Measurements from ENCODE around the gene SERPINB3. TPM values are rescaled to one million over a fixed set of nuclear protein-coding genes. Genes with fewer than 3 reads are reported as not detected.

SERPINB3 gene
- total and polyA plus RNA-seq, 4 donors, result 0.43 to 29.0 (median 15.3) TPM; not detected in 1

GRCh38 chr18:63637703-63638102 lies 24.0 kb downstream of the SERPINB3 start:
- Histone ChIP-seq H3K4me3 (no peak overlapping the region), H3K4me1 (ENCODE audit: control insufficient read depth in 5 of 5, insufficient read depth in 5 of 5, low read length in 5 of 5) (no peaks in the 10 kb centered on the region), H3K9me3 (ENCODE audit: control insufficient read depth in 4 of 4, insufficient read depth in 3 of 4, low read length in 3 of 4) (no peaks in the 10 kb centered on the region), H3K27me3 (ENCODE audit: control insufficient read depth in 3 of 3, insufficient read depth in 3 of 3, low read length in 2 of 3) (no peaks in the 10 kb centered on the region), H3K9ac (ENCODE audit: insufficient read depth in 1 of 2, low read length in 2 of 2) (no peak overlapping the region), H3K27ac (ENCODE audit: low read depth in 1 of 2, low read length in 1 of 2) (no peak overlapping the region), H3K36me3 (ENCODE audit: control insufficient read depth in 4 of 4, insufficient read depth in 4 of 4, low read length in 4 of 4) (no peaks in the 10 kb centered on the region)
- no peak for TF ChIP-seq CTCF (IDR thresholded peaks at IDR 0.05; ENCODE audit: control extremely low read depth, extremely low read depth)
- WGBS, 2 donors, result 83 to 86% methylated on average over 6 of the region's 6 CpGs
- no peak for ATAC-seq (ENCODE audit: insufficient read depth, low FRiP score)
- DNase-seq, result no peak

DNA sequence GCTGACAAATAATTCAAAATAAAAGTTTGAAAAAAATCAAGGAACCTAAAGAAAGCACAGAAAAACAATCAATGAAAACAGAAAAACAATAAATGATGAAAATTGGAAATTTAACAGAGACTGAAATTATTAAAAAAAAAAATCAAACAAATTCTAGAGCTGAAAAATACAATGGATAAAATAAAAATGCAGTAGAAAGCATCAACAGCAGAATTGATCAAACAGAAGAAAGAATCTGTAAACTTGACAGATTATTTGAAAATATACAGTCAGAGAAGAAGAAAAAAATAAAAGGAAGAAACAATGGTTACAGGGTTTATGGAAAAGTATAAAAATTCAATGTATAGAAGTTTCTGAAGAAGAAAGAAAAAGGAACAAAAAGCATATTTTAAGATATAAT lies 33.9 kb downstream of the SERPINB3 start:
- Histone ChIP-seq H3K9ac (ENCODE audit: insufficient read depth in 1 of 2, low read length in 2 of 2) (no peak overlapping the region), H3K4me1 (ENCODE audit: control insufficient read depth in 5 of 5, insufficient read depth in 5 of 5, low read length in 5 of 5) (no peaks in the 10 kb centered on the region), H3K4me3 (no peak overlapping the region), H3K27ac (ENCODE audit: low read depth in 1 of 2, low read length in 1 of 2) (no peak overlapping the region), H3K36me3 (ENCODE audit: control insufficient read depth in 4 of 4, insufficient read depth in 4 of 4, low read length in 4 of 4) (no peaks in the 10 kb centered on the region), H3K27me3 (ENCODE audit: control insufficient read depth in 3 of 3, insufficient read depth in 3 of 3, low read length in 2 of 3) (no peaks in the 10 kb centered on the region), H3K9me3 (ENCODE audit: control insufficient read depth in 4 of 4, insufficient read depth in 3 of 4, low read length in 3 of 4) (peaks cover 0 to 21% (median 7%) of the 10 kb centered on the region in 4 donors)
- TF ChIP-seq CTCF (IDR thresholded peaks at IDR 0.05; ENCODE audit: control extremely low read depth, extremely low read depth), result no peak
- ATAC-seq (ENCODE audit: insufficient read depth, low FRiP score) (no peak), DNase-seq (no peak)

DNA sequence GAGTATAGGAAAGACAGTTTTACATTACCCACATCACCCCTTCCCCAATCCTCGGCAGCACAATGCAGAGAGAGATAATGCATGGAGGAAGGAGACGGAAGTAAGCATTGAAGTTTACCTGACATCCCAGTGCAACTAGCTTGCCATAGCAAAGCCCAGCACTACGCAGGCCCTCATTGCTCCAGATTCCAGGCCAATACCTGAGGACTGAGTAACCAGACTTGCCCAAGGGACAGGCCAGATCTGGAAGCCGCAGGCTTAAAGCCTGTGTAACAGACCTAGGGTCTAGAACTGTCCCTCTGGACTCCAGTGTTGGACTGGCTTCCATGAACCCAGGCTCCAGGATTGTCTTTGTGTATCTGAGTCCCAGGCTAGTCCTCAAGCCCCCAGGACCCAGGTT lies 35.3 kb downstream of the SERPINB3 start:
- no peak for TF ChIP-seq CTCF (IDR thresholded peaks at IDR 0.05; ENCODE audit: control extremely low read depth, extremely low read depth)
- H3K27ac ChIP-seq (ENCODE audit: low read depth in 1 of 2, low read length in 1 of 2), result no peak overlapping the region

GRCh38 chr18:63624863-63625262 lies 36.8 kb downstream of the SERPINB3 start:
- TF ChIP-seq CTCF (IDR thresholded peaks at IDR 0.05; ENCODE audit: control extremely low read depth, extremely low read depth), result no peak
- Histone ChIP-seq H3K4me1 (ENCODE audit: control insufficient read depth in 5 of 5, insufficient read depth in 5 of 5, low read length in 5 of 5) (no peaks in the 10 kb centered on the region), H3K36me3 (ENCODE audit: control insufficient read depth in 4 of 4, insufficient read depth in 4 of 4, low read length in 4 of 4) (no peaks in the 10 kb centered on the region), H3K27me3 (ENCODE audit: control insufficient read depth in 3 of 3, insufficient read depth in 3 of 3, low read length in 2 of 3) (no peaks in the 10 kb centered on the region), H3K4me3 (no peak overlapping the region), H3K27ac (ENCODE audit: low read depth in 1 of 2, low read length in 1 of 2) (no peak overlapping the region), H3K9me3 (ENCODE audit: control insufficient read depth in 4 of 4, insufficient read depth in 3 of 4, low read length in 3 of 4) (peaks cover 0 to 21% (median 8%) of the 10 kb centered on the region in 4 donors), H3K9ac (ENCODE audit: insufficient read depth in 1 of 2, low read length in 2 of 2) (no peak overlapping the region)
- WGBS, 2 donors, result 88 to 90% methylated on average over 3 of the region's 3 CpGs
- ATAC-seq (ENCODE audit: insufficient read depth, low FRiP score), result no peak
- no peak for DNase-seq

More for the DNA sequence above, 35.3 kb downstream of the SERPINB3 start:
- Histone ChIP-seq H3K4me1 (ENCODE audit: control insufficient read depth in 5 of 5, insufficient read depth in 5 of 5, low read length in 5 of 5) (no peaks in the 10 kb centered on the region), H3K9ac (ENCODE audit: insufficient read depth in 1 of 2, low read length in 2 of 2) (no peak overlapping the region), H3K36me3 (ENCODE audit: control insufficient read depth in 4 of 4, insufficient read depth in 4 of 4, low read length in 4 of 4) (no peaks in the 10 kb centered on the region), H3K27me3 (ENCODE audit: control insufficient read depth in 3 of 3, insufficient read depth in 3 of 3, low read length in 2 of 3) (no peaks in the 10 kb centered on the region), H3K4me3 (no peak overlapping the region), H3K9me3 (ENCODE audit: control insufficient read depth in 4 of 4, insufficient read depth in 3 of 4, low read length in 3 of 4) (peaks cover 0 to 21% (median 7%) of the 10 kb centered on the region in 4 donors)
- no peak for DNase-seq
- no peak for ATAC-seq (ENCODE audit: insufficient read depth, low FRiP score)
- WGBS, 2 donors, result 80 to 91% methylated on average over 4 of the region's 4 CpGs

Data from lung (tissue), 12 donors.